Measurements from ENCODE around the gene RRAS. TPM values are rescaled to one million over a fixed set of nuclear protein-coding genes. Genes with fewer than 3 reads are reported as not detected.

The RRAS gene
- total RNA-seq, 4 donors from 2014 or later: 14.0 to 20.2 (median 18.8) TPM

- 88 to 94% methylated on average over 11 to 13 of the region's 13 CpGs for WGBS, 2 donors
- TF ChIP-seq POLR2A (IDR thresholded peaks at IDR 0.05) (no peak), CTCF (IDR thresholded peaks at IDR 0.05) (no peak)
- intact Hi-C loops (cut with DNase I; ENCODE audit: low total_unique reads): no loop called here
- H3K4me3 ChIP-seq (ENCODE audit: low read depth, poor library complexity, severe bottlenecking): no peak overlapping the region
- no peak for DNase-seq (ENCODE audit: low spot score in 2 of 2)
Measured at GRCh38 chr19:49653466-49653806, 13.5 kb upstream of the RRAS start.

- TF ChIP-seq POLR2A (IDR thresholded peaks at IDR 0.05) (no peak), CTCF (IDR thresholded peaks at IDR 0.05) (no peak)
- no peak for DNase-seq (ENCODE audit: low spot score in 2 of 2)
- H3K4me3 ChIP-seq (ENCODE audit: low read depth, poor library complexity, severe bottlenecking): no peak overlapping the region
- intact Hi-C loops (cut with DNase I; ENCODE audit: low total_unique reads): no loop called here
- WGBS, 2 donors: 94% methylated on average over 54 to 58 of the region's 58 CpGs
Measured at GRCh38 chr19:49652551-49653465, 12.9 kb upstream of the RRAS start.

GRCh38 chr19:49651820-49652550 lies 12.0 kb upstream of the RRAS start:
- 97% methylated on average over 108 to 110 of the region's 110 CpGs for WGBS, 2 donors
- TF ChIP-seq CTCF (IDR thresholded peaks at IDR 0.05) (no peak), POLR2A (IDR thresholded peaks at IDR 0.05) (no peak)
- H3K4me3 ChIP-seq (ENCODE audit: low read depth, poor library complexity, severe bottlenecking): no peak overlapping the region
- DNase-seq (ENCODE audit: low spot score in 2 of 2): no peak
- intact Hi-C loops (cut with DNase I; ENCODE audit: low total_unique reads): no loop called here

GRCh38 chr19:49651029-49651819 lies 11.3 kb upstream of the RRAS start:
- 95 to 96% methylated on average over 60 to 69 of the region's 72 CpGs for WGBS, 2 donors
- intact Hi-C loops (cut with DNase I; ENCODE audit: low total_unique reads): no loop called here
- H3K4me3 ChIP-seq (ENCODE audit: low read depth, poor library complexity, severe bottlenecking): no peak overlapping the region
- DNase-seq (ENCODE audit: low spot score in 2 of 2): no peak
- no peak for TF ChIP-seq POLR2A (IDR thresholded peaks at IDR 0.05)
- no peak for TF ChIP-seq CTCF (IDR thresholded peaks at IDR 0.05)

GRCh38 chr19:49646586-49646985 lies 6.6 kb upstream of the RRAS start:
- TF ChIP-seq POLR2A (IDR thresholded peaks at IDR 0.05): no peak
- no peak for TF ChIP-seq CTCF (IDR thresholded peaks at IDR 0.05)
- H3K4me3 ChIP-seq (ENCODE audit: low read depth, poor library complexity, severe bottlenecking): no peak overlapping the region
- WGBS, 2 donors: 87% methylated on average over 17 of the region's 17 CpGs

More at GRCh38 chr19:49646586-49646985, 6.6 kb upstream of the RRAS start:
- no peak for DNase-seq (ENCODE audit: low spot score in 2 of 2)
- intact Hi-C loops (cut with DNase I; ENCODE audit: low total_unique reads): no loop called here
